ENCODE data around the gene IRAK1.

DNA sequence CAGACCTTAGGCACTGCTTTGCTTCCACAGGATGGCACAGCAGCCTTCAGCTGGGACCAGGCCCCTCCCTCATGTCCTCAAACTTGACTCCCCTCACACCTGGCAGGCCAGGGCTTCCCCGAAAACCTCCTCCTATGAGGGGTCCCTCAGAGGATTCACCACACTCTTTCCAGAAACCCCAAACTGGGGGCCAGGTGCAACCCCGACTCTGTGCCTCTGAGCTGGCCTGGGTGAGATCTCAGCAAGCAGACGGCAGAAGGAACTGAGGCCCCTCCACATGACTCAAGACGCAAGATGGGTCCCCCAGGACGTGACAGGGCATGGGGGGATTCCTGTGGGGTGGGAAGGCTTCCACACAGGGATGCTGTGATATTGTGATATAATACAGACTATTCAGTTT lies 54.3 kb downstream of the IRAK1 start:
- TF ChIP-seq, protein P1, sequence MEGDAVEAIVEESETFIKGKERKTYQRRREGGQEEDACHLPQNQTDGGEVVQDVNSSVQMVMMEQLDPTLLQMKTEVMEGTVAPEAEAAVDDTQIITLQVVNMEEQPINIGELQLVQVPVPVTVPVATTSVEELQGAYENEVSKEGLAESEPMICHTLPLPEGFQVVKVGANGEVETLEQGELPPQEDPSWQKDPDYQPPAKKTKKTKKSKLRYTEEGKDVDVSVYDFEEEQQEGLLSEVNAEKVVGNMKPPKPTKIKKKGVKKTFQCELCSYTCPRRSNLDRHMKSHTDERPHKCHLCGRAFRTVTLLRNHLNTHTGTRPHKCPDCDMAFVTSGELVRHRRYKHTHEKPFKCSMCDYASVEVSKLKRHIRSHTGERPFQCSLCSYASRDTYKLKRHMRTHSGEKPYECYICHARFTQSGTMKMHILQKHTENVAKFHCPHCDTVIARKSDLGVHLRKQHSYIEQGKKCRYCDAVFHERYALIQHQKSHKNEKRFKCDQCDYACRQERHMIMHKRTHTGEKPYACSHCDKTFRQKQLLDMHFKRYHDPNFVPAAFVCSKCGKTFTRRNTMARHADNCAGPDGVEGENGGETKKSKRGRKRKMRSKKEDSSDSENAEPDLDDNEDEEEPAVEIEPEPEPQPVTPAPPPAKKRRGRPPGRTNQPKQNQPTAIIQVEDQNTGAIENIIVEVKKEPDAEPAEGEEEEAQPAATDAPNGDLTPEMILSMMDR (IDR thresholded peaks at IDR 0.05; ENCODE audit: poor library complexity, severe bottlenecking), result no peak
- TF ChIP-seq MXI1 (conservative IDR thresholded peaks at IDR 0.05; ENCODE audit: poor library complexity, severe bottlenecking) (no peak), EZH2 (IDR thresholded peaks at IDR 0.05; ENCODE audit: borderline replicate concordance, insufficient read depth, low read length, poor library complexity, severe bottlenecking) (no peak), REST (IDR thresholded peaks at IDR 0.05; ENCODE audit: borderline replicate concordance) (no peak)
